Epidermal melanocyte (primary cell): ENCODE results near the gene BBS10.
"Not testable (repeated sequence)": the region's sequence is repeated elsewhere in the genome, so short reads cannot be mapped to it uniquely, and the experiment has no call there.

Experiments
- DNase-seq: peaks from one replicate; pipeline ENCODE4 v3.0.0; 2011; ENCODE audit warnings: low spot score; ENCODE audit not compliant: insufficient read length

The BBS10 gene

DNA sequence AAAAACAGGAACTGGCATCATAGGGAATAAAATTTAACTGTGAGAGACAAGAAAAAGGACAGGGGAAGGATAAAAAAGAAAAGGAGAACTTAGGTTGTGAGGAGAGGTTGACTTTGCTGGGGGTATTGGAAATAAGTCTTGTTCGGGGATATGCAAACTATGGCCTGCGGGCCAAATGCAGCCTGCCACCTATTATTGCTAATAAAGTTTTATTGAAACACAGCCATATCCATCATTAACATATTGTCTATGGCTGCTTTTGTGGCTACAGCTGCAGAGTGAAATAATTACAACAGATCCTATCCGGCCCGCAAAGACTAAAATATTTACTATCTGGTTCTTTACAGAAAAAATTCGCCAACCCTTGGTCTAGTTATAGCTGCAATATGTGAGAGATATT, 18.6 kb downstream of the BBS10 start:
- no peak for DNase-seq

DNA sequence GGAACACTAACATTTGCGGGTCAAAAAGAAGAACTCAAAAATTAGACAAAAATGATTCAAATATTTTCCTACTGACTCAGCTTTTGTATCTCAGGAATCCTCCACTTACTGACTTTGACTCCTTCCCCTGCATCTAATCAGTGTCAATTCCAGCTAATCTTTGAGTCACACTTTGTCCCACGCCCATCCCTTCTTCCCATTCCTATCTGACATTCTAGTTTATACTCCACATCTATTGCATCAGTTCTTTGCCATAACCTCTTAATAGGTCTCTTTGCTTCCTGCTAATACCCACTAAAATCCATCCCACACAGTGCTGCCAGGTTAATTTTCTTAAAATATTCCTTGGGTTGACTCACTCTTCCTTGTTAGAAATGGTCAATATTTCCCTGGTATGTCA, 19.1 kb downstream of the BBS10 start:
- peak; percentile 22 for DNase-seq

DNA sequence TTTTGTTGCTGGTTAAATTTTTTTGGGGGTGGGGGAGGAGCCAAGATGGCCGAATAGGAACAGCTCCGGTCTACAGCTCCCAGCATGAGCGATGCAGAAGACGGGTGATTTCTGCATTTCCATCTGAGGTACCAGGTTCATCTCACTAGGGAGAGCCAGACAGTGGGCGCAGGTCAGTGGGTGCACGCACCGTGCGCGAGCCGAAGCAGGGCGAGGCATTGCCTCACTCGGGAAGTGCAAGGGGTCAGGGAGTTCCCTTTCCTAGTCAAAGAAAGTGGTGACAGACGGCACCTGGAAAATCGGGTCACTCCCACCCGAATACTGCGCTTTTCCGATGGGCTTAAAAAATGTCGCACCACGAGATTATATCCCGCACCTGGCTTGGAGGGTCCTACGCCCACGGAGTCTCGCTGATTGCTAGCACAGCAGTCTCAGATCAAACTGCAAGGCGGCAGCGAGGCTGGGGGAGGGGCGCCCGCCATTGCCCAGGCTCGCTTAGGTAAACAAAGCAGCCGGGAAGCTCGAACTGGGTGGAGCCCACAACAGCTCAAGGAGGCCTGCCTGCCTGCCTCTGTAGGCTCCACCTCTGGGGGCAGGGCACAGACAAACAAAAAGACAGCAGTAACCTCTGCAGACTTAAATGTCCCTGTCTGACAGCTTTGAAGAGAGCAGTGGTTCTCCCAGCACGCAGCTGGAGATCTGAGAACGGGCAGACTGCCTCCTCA, 28.5 kb downstream of the BBS10 start:
- DNase-seq, result not testable (repeated sequence)

DNA sequence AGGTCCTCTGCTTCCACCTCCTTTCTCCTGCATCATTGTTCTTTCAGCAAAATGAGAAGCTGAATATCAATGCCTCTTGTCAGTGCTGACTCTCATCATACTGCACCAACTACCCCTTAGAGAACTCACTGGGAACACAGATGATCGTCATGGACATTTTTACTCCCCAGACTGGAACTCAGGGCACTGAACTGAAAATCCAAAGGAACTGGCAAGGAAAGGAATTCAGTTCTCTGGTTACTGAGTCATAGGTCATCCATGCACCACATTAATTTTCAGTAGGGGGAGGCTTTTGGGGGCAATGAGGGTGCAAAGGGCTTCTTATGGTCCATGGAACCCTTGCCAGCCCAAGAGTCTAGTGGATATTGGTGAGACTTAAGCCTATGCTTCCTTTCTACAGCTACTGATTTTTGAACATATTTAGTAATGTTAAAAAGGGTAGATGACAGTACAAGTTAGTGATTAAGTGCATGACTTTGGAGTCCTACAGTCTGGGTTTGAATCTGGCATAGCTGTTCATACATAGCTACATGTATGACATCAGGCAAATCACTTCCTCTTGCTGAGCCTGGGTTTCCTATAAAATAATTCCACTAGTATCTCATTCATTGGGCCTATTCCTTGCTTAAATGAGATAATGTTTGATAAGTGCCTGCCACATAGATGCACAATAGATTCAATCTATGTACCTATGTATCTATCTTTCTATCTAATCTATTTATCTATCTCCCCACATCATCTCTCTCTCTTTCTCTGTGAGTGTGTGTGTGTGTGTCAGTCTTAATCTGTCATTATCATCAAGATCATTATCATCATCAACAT, 29.2 kb downstream of the BBS10 start:
- DNase-seq, result no peak

DNA sequence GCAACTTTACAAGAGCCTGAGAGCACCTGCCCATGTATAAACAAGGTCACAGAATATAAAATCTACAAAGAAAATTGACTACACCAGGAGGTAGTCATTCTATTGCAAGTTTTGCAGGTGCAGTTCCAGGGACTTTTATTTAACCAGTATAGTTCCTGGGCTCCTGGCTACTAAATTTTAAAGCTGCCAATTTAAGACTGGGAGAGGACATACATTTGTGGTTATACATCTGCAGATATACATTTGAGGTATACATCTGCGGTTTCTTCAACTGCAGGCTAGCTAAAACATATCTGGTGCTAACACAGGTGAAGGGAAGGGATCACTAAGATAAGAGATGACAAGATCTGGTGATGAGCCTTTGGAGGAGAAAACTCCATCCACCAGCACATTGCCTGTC, 30.2 kb downstream of the BBS10 start:
- no peak for DNase-seq

DNA sequence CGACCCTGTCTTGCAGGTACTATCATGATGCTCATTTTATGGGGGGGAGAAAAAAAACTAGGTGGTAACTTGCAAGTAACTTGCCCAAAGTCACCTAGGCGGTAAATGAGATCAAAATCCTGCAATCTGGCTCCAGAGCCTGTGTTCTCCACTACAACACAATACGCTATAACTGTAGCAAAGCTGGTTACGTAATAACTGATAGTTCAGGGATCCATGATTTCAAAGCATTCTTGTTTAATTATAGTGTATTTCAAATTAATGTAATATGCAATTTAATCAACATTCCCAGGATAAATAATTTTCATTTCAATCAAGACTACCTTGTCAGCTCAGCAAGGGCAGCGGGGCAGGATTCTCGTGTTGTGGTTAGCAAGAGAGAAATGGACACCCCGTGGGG, 31.7 kb downstream of the BBS10 start:
- no peak for DNase-seq

DNA sequence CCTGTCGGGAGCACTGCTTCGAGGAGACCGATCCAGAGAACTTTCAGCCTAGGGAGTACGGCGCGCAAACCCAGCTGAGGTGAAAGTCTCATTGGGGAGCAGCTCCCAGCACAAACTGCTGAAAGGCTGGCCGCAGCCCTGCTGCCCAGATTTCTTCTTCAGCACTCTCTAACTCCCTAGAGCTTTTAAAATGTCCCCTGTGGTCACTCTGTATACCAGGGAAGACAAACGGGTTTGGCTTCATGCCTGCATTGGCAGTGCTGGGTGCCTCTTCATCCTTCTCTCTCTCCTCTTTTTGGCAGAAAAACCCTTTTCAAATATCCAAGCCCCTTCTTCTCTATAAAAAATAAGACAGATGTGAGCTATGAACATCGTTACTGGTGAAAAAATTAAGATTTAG, 34.9 kb downstream of the BBS10 start:
- no peak for DNase-seq

DNA sequence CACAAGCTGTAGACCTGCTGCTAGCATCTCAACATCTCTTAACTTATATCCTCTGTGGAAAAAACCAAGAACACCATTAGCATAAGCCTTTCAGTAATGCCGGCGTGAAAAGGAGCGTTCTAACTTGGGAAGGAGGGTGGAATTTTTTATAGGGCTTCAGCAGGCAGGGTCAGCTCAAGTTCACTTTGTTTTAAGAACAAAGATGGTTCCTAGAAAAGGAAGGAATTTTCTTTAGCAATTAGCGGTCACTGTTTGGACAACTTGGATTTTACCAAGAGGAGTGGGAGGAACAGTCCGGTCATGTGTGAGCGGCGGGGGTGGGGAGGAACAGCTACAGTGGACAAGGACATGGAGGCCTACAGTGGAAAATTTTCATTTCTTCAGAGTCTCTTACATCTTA, 35.9 kb downstream of the BBS10 start:
- no peak for DNase-seq

DNA sequence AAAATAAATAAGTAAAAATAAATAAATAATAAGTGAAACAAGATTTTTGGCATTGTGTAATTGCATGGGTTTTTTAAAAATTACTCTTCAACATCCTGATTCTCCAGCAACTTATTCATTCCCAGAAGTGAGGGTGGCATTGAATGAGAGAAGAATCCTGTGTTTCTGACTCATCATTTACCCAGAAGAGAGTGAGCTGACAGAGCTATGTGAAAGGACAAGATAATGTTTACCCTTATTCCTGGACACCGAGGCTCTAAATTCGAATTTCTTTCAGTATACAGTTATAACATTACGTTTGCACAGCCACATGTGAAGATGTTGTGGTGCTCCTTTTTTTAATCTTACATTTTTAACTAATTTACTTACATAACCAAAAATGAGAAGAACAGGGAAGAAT, 36.4 kb downstream of the BBS10 start:
- no peak for DNase-seq

DNA sequence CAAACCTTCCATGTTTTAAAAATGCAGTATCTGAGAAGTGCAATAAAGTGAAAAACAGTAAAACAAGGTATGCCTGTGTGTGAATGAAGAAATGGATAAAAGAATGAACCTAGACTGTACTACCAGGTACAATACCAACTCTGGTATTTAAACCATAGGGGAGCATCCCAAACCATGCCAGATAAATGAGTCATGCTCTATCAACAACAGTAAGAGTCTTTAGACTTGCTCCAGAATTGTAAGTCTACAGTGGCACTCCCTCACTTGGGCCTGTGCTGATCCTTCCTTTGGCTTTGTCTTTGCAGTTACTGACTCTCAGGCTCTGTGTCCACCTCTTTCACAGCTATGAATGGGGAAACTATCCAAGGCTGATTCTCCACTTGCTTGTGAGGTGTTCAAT, 38.1 kb downstream of the BBS10 start:
- DNase-seq, result no peak

DNA sequence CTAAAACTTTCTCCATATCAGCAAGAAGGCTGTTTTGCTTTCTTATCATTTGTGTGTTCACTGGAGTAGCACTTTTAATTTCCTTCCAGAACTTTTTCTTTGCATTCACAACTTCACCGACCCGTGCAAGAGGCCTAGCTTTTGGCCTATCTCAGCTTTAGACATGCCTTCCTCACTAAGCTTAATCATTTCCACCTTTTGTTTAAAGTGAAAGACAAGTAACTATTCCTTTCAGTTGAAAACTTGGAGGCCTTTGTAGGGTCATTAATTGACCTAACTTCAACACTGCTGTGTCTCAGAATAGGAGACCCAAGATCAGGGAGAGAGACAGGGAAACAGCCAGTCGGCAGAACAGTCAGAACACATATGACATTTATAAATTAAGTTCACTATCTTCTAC, 39.3 kb downstream of the BBS10 start:
- no peak for DNase-seq

DNA sequence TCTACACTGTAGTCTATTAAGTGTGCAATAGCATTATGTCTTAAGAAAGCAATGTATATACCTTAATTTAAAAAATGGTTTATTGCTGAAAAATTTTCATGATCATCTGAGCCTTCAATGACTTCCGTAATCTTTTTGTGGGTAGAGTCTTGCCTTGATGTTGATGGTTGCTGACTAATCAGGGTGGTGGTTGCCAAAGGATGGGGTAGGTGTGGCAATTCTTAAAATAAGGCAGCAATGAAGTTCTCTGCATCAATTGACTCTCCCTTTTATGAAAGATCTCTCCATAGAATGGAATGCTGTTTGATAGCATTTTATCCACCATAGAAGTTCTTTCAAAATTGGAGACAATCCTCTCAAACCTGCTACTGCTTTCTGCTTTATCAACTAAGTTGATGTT, 41.1 kb downstream of the BBS10 start:
- no peak for DNase-seq

DNA sequence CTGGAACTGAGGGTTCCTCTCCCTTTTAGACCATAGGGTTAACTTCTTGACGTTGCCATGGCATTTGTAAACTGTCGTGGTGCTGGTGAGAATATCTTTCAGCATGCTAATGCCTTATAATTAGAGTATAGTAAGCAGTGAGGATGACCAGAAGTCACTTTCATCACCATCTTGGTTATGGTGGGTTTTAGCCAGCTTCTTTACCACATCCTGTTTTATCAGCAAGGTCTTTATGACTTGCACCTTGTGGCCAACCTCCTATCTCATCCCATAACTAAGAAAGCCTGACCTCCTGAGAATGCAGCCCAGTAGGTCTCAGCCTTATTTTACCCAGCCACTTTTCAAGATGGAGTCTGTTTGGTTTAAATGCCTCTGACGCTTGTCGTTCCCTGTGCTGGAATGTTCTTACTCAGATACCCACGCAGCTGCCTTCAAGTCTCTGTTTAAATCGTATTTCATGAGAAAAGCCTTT, 44.2 kb downstream of the BBS10 start:
- no peak for DNase-seq

DNA sequence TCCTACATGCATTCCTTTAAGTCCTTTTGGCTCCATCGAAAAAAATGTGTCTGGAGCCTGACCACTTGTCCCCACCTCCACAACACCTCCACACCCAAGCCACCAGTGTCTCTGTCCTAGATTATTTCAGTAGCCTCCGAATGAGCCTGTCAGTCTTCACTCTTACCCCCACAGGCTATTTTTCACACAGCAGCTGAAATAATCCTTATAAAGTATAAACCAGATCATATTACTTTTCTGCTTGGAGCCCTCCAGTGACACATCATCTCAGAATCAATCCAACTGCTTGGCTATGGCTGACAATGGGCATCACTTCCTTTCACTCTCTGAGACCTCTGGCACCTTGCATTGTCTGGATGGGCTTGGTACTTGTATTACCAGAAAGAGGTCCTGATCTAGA, 44.9 kb downstream of the BBS10 start:
- no peak for DNase-seq

DNA sequence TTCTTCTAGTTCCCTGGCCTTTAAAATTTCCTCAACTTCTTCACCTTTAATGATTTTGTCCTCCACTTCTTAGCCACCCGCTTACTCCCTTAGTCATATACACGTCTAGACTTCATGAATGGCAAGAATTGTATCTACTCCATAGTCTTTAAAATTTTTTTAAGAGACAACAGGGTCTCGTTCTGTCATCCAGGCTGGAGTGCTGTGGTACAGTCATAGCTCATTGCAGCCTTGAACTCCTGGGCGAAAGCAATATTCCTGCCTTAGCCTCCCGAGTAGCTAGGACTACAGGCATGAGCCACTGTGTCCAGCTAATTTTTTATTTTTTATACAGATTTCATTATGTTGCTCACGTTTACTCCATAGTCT, 47.9 kb downstream of the BBS10 start:
- no peak for DNase-seq

DNA sequence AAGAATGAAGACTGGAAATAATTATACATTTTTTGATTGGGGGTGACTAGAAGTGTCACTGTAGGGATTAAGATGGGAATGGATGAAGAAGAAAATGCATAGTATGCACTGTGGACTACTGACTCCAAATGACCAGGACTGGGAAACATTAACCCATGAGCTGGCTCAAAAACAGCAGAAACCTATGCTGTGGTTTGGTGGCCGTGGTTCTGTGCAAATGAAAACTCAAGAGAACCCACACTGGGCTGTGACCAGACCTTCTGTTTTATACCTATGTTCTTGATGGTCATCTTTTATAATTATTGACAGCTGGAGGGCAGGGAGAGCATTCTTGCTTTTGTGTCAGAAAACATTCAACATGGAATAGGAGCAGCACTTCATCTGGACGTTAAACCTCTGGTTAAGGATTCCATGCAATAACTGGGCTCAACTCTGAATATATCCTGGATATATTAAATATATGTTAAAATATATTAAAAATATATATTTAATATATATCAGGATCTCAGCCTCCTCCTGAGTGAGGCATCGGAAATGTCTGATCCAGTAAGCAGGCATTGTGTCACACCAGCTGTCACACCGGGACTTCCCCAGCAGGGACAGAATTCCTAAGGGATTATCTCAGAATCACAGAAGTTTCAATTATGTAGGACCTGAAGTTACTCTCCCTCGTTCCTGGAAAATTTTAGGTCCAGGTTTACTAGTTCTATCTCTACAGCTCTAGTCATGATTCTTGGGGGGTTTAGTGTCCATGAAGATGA, 48.5 kb downstream of the BBS10 start:
- DNase-seq, result no peak
